Transverse colon (tissue), 4 donors: ENCODE measurements around the gene CABP4. TPM values are rescaled to one million over a fixed set of nuclear protein-coding genes. Genes with fewer than 3 reads are reported as not detected.
A peak's percentile ranks its signal among the peaks of the same experiment; 100 is the strongest.

Source experiments
- DNase-seq: peaks from one replicate; pipeline ENCODE4 v3.0.0-alpha.2; 2019
- H3K27ac ChIP-seq, 4 donors: fragments of 200-600 bp; sonication (generic); 2 replicates each; pipeline ENCODE4 v1.5.1; 2016 to 2018; ENCODE audit warnings: inconsistent platforms in 4 of 4
- H3K27me3 ChIP-seq: fragments of 200-600 bp; sonication (generic); 2 replicates; pipeline ENCODE4 v1.5.1; 2017; ENCODE audit warnings: inconsistent platforms
- H3K36me3 ChIP-seq, 4 donors: fragments of 200-600 bp; sonication (generic); 2 replicates each; pipeline ENCODE4 v1.5.1; 2017 to 2019; ENCODE audit warnings: inconsistent platforms in 4 of 4
- H3K4me1 ChIP-seq, 4 donors: fragments of 200-600 bp; sonication (generic); 2 replicates each; pipeline ENCODE4 v1.5.1; 2017 to 2020; ENCODE audit warnings: inconsistent platforms in 4 of 4
- H3K4me3 ChIP-seq, 4 donors: fragments of 200-600 bp; sonication (generic); 1 replicate in 1 of 4; 2 replicates in 3 of 4; pipeline versions ENCODE4 v1.5.1 to v1.6.1; 2017 to 2019; ENCODE audit warnings: inconsistent platforms in 4 of 4
- H3K9me3 ChIP-seq, 2 donors: fragments of 200-600 bp; sonication (generic); 2 replicates each; pipeline ENCODE4 v1.5.1; 2017 to 2019; ENCODE audit warnings: inconsistent platforms in 2 of 2
- EP300 ChIP-seq: sonication (generic); formaldehyde crosslinking; IDR thresholded peaks from one replicate; pipeline ENCODE4 v1.6.1; 2017; ENCODE audit warnings: antibody characterized with exemption, low read depth
- POLR2A ChIP-seq: fragments of 450-650 bp; IDR thresholded peaks from one replicate; pipeline ENCODE4 v1.6.1; 2016; ENCODE audit warnings: antibody characterized with exemption, mild to moderate bottlenecking, moderate library complexity
- POLR2AphosphoS5 ChIP-seq, 3 donors: sonication (generic); formaldehyde crosslinking; IDR thresholded peaks; one replicate each; pipeline ENCODE4 v1.6.1; 2016; ENCODE audit warnings: antibody characterized with exemption in 3 of 3
- WGBS, 2 donors: methylation state at CpG; one replicate each; pipeline ENCODE4 v1.1.5; 2018; ENCODE audit warnings: low coverage in 1 of 2; 5-methylcytosine and 5-hydroxymethylcytosine counted together
- in situ Hi-C, 4 donors: fragments of 200-750 bp; cut with MboI; loops; one replicate each; pipeline versions ENCODE4 v1.15.0 to v1.15.1; 2017; ENCODE audit warnings: low sequenced_read_pairs in 3 of 4, low pct_ligation_motif_present in 1 of 4, low pct_unique_long_range_greater_than_20kb in 1 of 4
- intact Hi-C: fragments of 100-400 bp; cut with DNase I; formaldehyde crosslinking; loops from one replicate; pipeline ENCODE4 v1.15.1; 2023; ENCODE audit warnings: low total_unique reads
- total RNA-seq, 4 donors: library from RNA; depleted of rRNA; stranded (reverse); fragments of >200 nt; gene quantifications; one replicate each; pipeline ENCODE4 v1.1.0, GENCODE V29; 2016
- TF ChIP-seq, protein P1 (sequence below), 5 experiments: fragments of 200-600 bp in 3 of 5; fragments of 450-650 bp in 2 of 5; sonication (generic) in 3 of 5; IDR thresholded peaks; 1 replicate in 2 of 5; 2 replicates in 3 of 5; pipeline ENCODE4 v1.5.1; 2016 to 2017; ENCODE audit warnings: antibody characterized with exemption in 5 of 5, inconsistent platforms in 3 of 5, mild to moderate bottlenecking in 2 of 5, moderate library complexity in 1 of 5

The CABP4 gene
- total RNA-seq: 1 to 10 TPM in 2 of 4 donors, not detected in 2; 1.2 to 2.2 TPM

DNA sequence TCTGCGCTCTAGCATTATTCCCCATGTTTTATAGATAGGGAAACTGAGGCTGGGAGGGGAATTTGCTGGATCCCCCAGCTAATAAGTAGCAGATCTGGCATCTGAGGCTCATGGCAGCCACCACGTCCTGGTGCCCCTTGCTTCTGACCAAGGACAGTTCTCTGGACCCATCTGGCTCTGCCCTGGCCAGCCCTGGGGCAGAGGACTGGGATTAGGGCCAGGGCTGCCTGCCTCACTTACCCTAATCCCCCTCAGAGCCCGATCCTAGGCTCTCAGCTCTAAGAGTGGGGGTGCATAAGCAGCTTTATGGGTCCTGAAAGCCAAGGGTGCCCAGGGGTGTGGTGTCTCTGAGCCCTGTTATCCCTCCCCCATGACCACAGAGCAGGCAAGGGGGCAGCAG is at the start of gene CABP4:
TSS of gene CABP4 (plus strand) at position 301 of the 400 bp plus-strand sequence. CDS start at position 371, 70 bp downstream.
- DNase-seq: no peak
- 83 to 86% methylated on average over 1 to 3 of the region's 3 CpGs for WGBS, 2 donors
- Histone ChIP-seq H3K9me3 (no peaks in the 10 kb centered on the region), H3K4me1 (no peaks in the 10 kb centered on the region), H3K36me3 (no peaks in the 10 kb centered on the region), H3K27me3 (no peaks in the 10 kb centered on the region), H3K27ac (no peak within 1 kb of the TSS), H3K4me3 (no peak within 1 kb of the TSS)
- intact Hi-C loops (no loop called here), in situ Hi-C loops (no loop called here)
- TF ChIP-seq POLR2AphosphoS5 (IDR thresholded peaks at IDR 0.05) (no peak), EP300 (no peak), POLR2A (no peak)
- TF ChIP-seq, protein P1, sequence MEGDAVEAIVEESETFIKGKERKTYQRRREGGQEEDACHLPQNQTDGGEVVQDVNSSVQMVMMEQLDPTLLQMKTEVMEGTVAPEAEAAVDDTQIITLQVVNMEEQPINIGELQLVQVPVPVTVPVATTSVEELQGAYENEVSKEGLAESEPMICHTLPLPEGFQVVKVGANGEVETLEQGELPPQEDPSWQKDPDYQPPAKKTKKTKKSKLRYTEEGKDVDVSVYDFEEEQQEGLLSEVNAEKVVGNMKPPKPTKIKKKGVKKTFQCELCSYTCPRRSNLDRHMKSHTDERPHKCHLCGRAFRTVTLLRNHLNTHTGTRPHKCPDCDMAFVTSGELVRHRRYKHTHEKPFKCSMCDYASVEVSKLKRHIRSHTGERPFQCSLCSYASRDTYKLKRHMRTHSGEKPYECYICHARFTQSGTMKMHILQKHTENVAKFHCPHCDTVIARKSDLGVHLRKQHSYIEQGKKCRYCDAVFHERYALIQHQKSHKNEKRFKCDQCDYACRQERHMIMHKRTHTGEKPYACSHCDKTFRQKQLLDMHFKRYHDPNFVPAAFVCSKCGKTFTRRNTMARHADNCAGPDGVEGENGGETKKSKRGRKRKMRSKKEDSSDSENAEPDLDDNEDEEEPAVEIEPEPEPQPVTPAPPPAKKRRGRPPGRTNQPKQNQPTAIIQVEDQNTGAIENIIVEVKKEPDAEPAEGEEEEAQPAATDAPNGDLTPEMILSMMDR (IDR thresholded peaks at IDR 0.05): no peak

DNA sequence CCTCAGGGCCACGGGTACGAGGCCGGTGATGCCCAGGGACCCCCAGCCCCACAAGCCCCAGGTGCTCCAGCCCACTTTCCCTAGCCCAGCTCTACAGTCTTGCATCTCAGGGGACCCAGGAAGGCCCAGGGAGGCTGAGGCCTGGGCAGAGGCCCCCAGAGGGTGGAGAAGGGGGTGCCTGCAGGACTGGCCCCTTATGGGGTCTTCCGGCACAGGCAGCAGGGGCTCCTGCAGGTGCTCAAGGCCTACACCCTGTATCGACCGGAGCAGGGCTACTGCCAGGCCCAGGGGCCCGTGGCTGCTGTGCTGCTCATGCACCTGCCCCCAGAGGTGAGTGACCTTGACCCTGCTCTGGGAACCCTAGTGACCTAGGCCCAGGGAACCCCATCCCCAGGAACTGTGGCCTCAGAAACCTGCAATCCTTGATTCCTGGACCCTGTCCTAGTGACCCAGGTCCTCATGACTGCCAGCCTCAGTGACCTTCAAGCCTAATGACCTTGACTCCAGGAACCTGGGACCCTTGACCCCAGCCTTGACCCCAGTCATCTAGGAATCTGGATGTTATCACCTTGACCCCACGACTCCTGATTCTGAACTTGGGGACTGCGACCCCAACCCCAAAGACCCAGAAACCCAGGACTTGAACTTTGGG is 49.3 kb upstream of the CABP4 start:
- TF ChIP-seq, protein P1 (IDR thresholded peaks at IDR 0.05): no peak
- TF ChIP-seq POLR2AphosphoS5 (IDR thresholded peaks at IDR 0.05) (no peak), POLR2A (no peak), EP300 (no peak)
- in situ Hi-C loops: no loop called here
- Histone ChIP-seq H3K4me1 (peaks cover 5 to 22% (median 14%) of the 10 kb centered on the region in 4 donors), H3K4me3 (no peak overlapping the region), H3K27ac (peak overlapping the region in 2 of 4 donors; percentile 74 to 94), H3K36me3 (no peaks in the 10 kb centered on the region), H3K9me3 (no peaks in the 10 kb centered on the region), H3K27me3 (peaks cover 7% of the 10 kb centered on the region)
- WGBS, 2 donors: 60 to 80% methylated on average over 1 to 9 of the region's 9 CpGs
- intact Hi-C loops: no loop called here
- no peak for DNase-seq

DNA sequence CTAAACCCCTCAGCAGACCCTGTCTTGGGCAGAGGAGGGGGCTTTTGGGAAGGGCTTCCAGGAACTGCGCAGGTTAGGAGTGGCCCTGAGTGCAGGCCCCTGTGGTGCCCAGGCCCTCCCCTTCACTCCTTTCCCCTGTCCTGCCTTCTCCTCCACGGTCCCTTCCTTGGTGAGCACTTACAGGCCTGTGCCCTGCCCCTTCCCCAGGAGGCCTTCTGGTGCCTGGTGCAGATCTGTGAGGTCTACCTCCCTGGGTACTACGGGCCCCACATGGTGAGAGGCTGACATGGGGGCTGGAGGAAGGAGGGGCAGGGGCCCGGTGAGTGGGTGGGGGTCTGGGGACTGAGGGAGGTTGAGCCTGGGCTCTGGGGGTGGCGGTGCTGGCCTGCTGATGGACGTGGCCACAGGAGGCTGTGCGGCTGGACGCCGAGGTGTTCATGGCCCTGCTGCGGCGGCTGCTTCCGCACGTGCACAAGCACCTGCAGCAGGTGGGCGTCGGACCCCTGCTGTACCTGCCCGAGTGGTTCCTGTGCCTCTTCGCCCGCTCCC is 48.7 kb upstream of the CABP4 start:
- TF ChIP-seq, protein P1 (IDR thresholded peaks at IDR 0.05): no peak
- no peak for TF ChIP-seq EP300
- no peak for TF ChIP-seq POLR2AphosphoS5 (IDR thresholded peaks at IDR 0.05)
- no peak for TF ChIP-seq POLR2A
- intact Hi-C loops: no loop called here
- 79% methylated on average over 18 of the region's 18 CpGs; no CpG with 5 or more reads in 1 of the 2 donors for WGBS, 2 donors
- no peaks in the 10 kb centered on the region for H3K36me3 ChIP-seq
- H3K9me3 ChIP-seq: no peaks in the 10 kb centered on the region
- H3K4me1 ChIP-seq: peaks cover 5 to 21% (median 12%) of the 10 kb centered on the region in 4 donors
- in situ Hi-C loops: no loop called here
- H3K27ac ChIP-seq: peak overlapping the region in 2 of 4 donors; percentile 2 to 77
- no peak overlapping the region for H3K4me3 ChIP-seq
- no peak for DNase-seq
- peaks cover 14% of the 10 kb centered on the region for H3K27me3 ChIP-seq

DNA sequence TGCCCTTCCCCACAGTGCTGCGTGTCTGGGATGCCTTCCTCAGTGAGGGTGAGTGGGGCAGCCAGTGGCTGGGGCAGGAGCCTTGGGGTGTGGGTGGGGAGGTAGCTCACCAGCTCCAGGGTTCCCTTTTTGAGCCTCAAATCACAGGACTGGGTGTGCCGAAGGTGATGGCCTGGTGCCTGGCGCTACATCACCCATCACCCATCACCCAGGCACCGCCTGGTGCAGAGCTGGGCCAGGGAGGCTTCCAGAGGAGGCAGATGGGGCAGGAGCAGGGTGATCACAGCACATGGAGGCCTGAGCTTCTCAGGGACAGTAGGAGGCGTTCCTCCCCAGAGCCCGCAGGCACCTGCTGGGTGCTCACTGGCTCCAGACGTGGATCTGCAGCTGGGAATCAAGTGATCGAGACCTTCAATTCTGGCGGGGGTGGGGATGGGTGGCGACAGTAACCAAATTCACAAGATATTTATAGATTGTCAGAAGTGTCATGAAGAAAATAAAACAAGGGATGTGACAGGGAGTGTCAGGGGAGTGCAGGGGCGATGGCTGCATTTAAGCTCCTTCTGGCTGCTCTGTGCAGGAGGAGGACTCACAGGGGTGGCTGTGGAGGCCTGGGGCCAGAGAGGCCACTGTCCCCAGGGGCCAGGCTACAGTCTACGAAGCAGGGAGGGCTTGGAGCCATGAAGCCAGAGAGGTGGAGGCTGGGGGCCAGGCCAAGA is 48.0 kb upstream of the CABP4 start:
- peak overlapping the region; percentile 2 to 77 (median 68) for H3K27ac ChIP-seq
- no peak overlapping the region for H3K4me3 ChIP-seq
- no peaks in the 10 kb centered on the region for H3K9me3 ChIP-seq

More for the DNA sequence above, 48.0 kb upstream of the CABP4 start:
- DNase-seq: no peak
- in situ Hi-C loops: no loop called here
- Histone ChIP-seq H3K36me3 (no peaks in the 10 kb centered on the region), H3K4me1 (peaks cover 4 to 19% (median 10%) of the 10 kb centered on the region in 4 donors), H3K27me3 (peaks cover 17% of the 10 kb centered on the region)
- intact Hi-C loops: no loop called here
- TF ChIP-seq, protein P1 (IDR thresholded peaks at IDR 0.05): no peak
- TF ChIP-seq EP300 (no peak), POLR2A (no peak), POLR2AphosphoS5 (IDR thresholded peaks at IDR 0.05) (no peak)
- WGBS, 2 donors: 17 to 47% methylated on average over 2 to 12 of the region's 12 CpGs
